ENCODE results near the gene CDK9.
A peak's percentile ranks its signal among the peaks of the same experiment; 100 is the strongest.

Gene CDK9

GRCh38 chr9:127826253-127826913, 40.5 kb downstream of the CDK9 start:
- no peak overlapping the region for H3K18ac ChIP-seq (ENCODE audit: low read length)
- H3K36me3 ChIP-seq (ENCODE audit: control insufficient read depth in 1 of 2, insufficient read depth in 2 of 2, low read length in 2 of 2), result peaks cover 32 to 33% of the 10 kb centered on the region in 2 experiments
- H3K9me3 ChIP-seq (ENCODE audit: insufficient read depth, low read depth, low read length), result peaks cover 2% of the 10 kb centered on the region
- no peak overlapping the region for H3K27ac ChIP-seq (ENCODE audit: low read depth, low read length)
- no peak for DNase-seq
- peak overlapping the region; percentile 12 for H2BK12ac ChIP-seq (ENCODE audit: low read length)
- no peak overlapping the region for H3K4me2 ChIP-seq (ENCODE audit: low read length)
- H3K79me1 ChIP-seq (ENCODE audit: low read length), result peaks cover 9% of the 10 kb centered on the region
- H4K91ac ChIP-seq (ENCODE audit: low read depth, low read length), result peak overlapping the region; percentile 39
- H2AK5ac ChIP-seq (ENCODE audit: low read length), result peak overlapping the region; percentile 88
- no peak overlapping the region for H3K4me3 ChIP-seq (ENCODE audit: low read depth, low read length)
- no peaks in the 10 kb centered on the region for H3K79me2 ChIP-seq (ENCODE audit: control insufficient read depth, insufficient read depth, low read length, poor library complexity)
- WGBS (ENCODE audit: extremely low coverage, insufficient coverage, insufficient read length), result no CpG with 5 or more reads among the region's 7 CpGs
- H2BK5ac ChIP-seq (ENCODE audit: low read depth, low read length, poor library complexity), result no peak overlapping the region
- peak overlapping the region; percentile 7 for H4K8ac ChIP-seq (ENCODE audit: low read depth, low read length)
- no peak overlapping the region for H2AFZ ChIP-seq (ENCODE audit: insufficient read depth, low read length, poor library complexity)
- H3K23ac ChIP-seq (ENCODE audit: low read length), result no peak overlapping the region
- H3K4ac ChIP-seq (ENCODE audit: low read depth, low read length), result no peak overlapping the region
- no peaks in the 10 kb centered on the region for H3K27me3 ChIP-seq (ENCODE audit: insufficient read depth, low read length)
- no peak overlapping the region for H4K12ac ChIP-seq (ENCODE audit: low read depth, low read length)
- no peak overlapping the region for H3K9ac ChIP-seq (ENCODE audit: low read length)
- H3K4me1 ChIP-seq (ENCODE audit: control insufficient read depth in 1 of 2, insufficient read depth in 2 of 2, low read length in 2 of 2), result peaks cover 10 to 12% of the 10 kb centered on the region in 2 experiments
- no peak overlapping the region for H2BK120ac ChIP-seq (ENCODE audit: insufficient read depth, low read length, poor library complexity)
- no peak overlapping the region for H3K14ac ChIP-seq (ENCODE audit: low read length)

GRCh38 chr9:127828262-127829031, 42.6 kb downstream of the CDK9 start:
- Histone ChIP-seq H3K9ac (ENCODE audit: low read length) (no peak overlapping the region), H3K27me3 (ENCODE audit: insufficient read depth, low read length) (no peaks in the 10 kb centered on the region), H3K4me1 (ENCODE audit: control insufficient read depth in 1 of 2, insufficient read depth in 2 of 2, low read length in 2 of 2) (peaks cover 10 to 12% of the 10 kb centered on the region in 2 experiments), H2BK120ac (ENCODE audit: insufficient read depth, low read length, poor library complexity) (peak overlapping the region; percentile 5), H3K4me2 (ENCODE audit: low read length) (peak overlapping the region; percentile 59), H3K23ac (ENCODE audit: low read length) (no peak overlapping the region), H3K27ac (ENCODE audit: low read depth, low read length) (no peak overlapping the region), H3K79me2 (ENCODE audit: control insufficient read depth, insufficient read depth, low read length, poor library complexity) (no peaks in the 10 kb centered on the region), H2BK5ac (ENCODE audit: low read depth, low read length, poor library complexity) (peak overlapping the region; percentile 23), H3K4ac (ENCODE audit: low read depth, low read length) (no peak overlapping the region), H4K8ac (ENCODE audit: low read depth, low read length) (peak overlapping the region; percentile 72), H3K14ac (ENCODE audit: low read length) (peak overlapping the region; percentile 65), H3K9me3 (ENCODE audit: insufficient read depth, low read depth, low read length) (peaks cover 2% of the 10 kb centered on the region), H2BK12ac (ENCODE audit: low read length) (peak overlapping the region; percentile 56), H3K79me1 (ENCODE audit: low read length) (peaks cover 9% of the 10 kb centered on the region), H2AFZ (ENCODE audit: insufficient read depth, low read length, poor library complexity) (peak overlapping the region; percentile 24), H2AK5ac (ENCODE audit: low read length) (no peak overlapping the region), H3K18ac (ENCODE audit: low read length) (peak overlapping the region; percentile 28), H3K4me3 (ENCODE audit: low read depth, low read length) (no peak overlapping the region), H4K91ac (ENCODE audit: low read depth, low read length) (peak overlapping the region; percentile 74), H4K12ac (ENCODE audit: low read depth, low read length) (peak overlapping the region; percentile 64), H3K36me3 (ENCODE audit: control insufficient read depth in 1 of 2, insufficient read depth in 2 of 2, low read length in 2 of 2) (peaks cover 31 to 33% of the 10 kb centered on the region in 2 experiments)
- DNase-seq, result peak; percentile 27 to 51
- no CpG with 5 or more reads among the region's 34 CpGs for WGBS (ENCODE audit: extremely low coverage, insufficient coverage, insufficient read length)

- H3K27me3 ChIP-seq (ENCODE audit: insufficient read depth, low read length), result no peaks in the 10 kb centered on the region
- H2AK5ac ChIP-seq (ENCODE audit: low read length), result peak overlapping the region; percentile 75
- no peaks in the 10 kb centered on the region for H3K79me2 ChIP-seq (ENCODE audit: control insufficient read depth, insufficient read depth, low read length, poor library complexity)
- peaks cover 2% of the 10 kb centered on the region for H3K9me3 ChIP-seq (ENCODE audit: insufficient read depth, low read depth, low read length)
- H4K8ac ChIP-seq (ENCODE audit: low read depth, low read length), result no peak overlapping the region
- no peak overlapping the region for H3K14ac ChIP-seq (ENCODE audit: low read length)
- peaks cover 10 to 12% of the 10 kb centered on the region in 2 experiments for H3K4me1 ChIP-seq (ENCODE audit: control insufficient read depth in 1 of 2, insufficient read depth in 2 of 2, low read length in 2 of 2)
- H2AFZ ChIP-seq (ENCODE audit: insufficient read depth, low read length, poor library complexity), result no peak overlapping the region
- H3K27ac ChIP-seq (ENCODE audit: low read depth, low read length), result no peak overlapping the region
- peaks cover 9% of the 10 kb centered on the region for H3K79me1 ChIP-seq (ENCODE audit: low read length)
- H3K18ac ChIP-seq (ENCODE audit: low read length), result no peak overlapping the region
- no peak overlapping the region for H4K12ac ChIP-seq (ENCODE audit: low read depth, low read length)
- H3K4ac ChIP-seq (ENCODE audit: low read depth, low read length), result no peak overlapping the region
- peak overlapping the region; percentile 16 for H2BK12ac ChIP-seq (ENCODE audit: low read length)
- H2BK5ac ChIP-seq (ENCODE audit: low read depth, low read length, poor library complexity), result no peak overlapping the region
- H3K36me3 ChIP-seq (ENCODE audit: control insufficient read depth in 1 of 2, insufficient read depth in 2 of 2, low read length in 2 of 2), result peaks cover 27 to 28% of the 10 kb centered on the region in 2 experiments
- no peak overlapping the region for H3K23ac ChIP-seq (ENCODE audit: low read length)
- no peak for DNase-seq
- no CpG with 5 or more reads among the region's 6 CpGs for WGBS (ENCODE audit: extremely low coverage, insufficient coverage, insufficient read length)
- no peak overlapping the region for H2BK120ac ChIP-seq (ENCODE audit: insufficient read depth, low read length, poor library complexity)
- no peak overlapping the region for H3K4me3 ChIP-seq (ENCODE audit: low read depth, low read length)
- H3K9ac ChIP-seq (ENCODE audit: low read length), result no peak overlapping the region
- no peak overlapping the region for H3K4me2 ChIP-seq (ENCODE audit: low read length)
- peak overlapping the region; percentile 26 for H4K91ac ChIP-seq (ENCODE audit: low read depth, low read length)
Measured at GRCh38 chr9:127829205-127829906, 43.5 kb downstream of the CDK9 start.

- H3K4me1 ChIP-seq (ENCODE audit: control insufficient read depth in 1 of 2, insufficient read depth in 2 of 2, low read length in 2 of 2), result peaks cover 23 to 26% of the 10 kb centered on the region in 2 experiments
- peaks cover 6 to 7% of the 10 kb centered on the region in 2 experiments for H3K36me3 ChIP-seq (ENCODE audit: control insufficient read depth in 1 of 2, insufficient read depth in 2 of 2, low read length in 2 of 2)
Measured at GRCh38 chr9:127832248-127832647, 46.4 kb downstream of the CDK9 start.

More at GRCh38 chr9:127832248-127832647, 46.4 kb downstream of the CDK9 start:
- Histone ChIP-seq H4K91ac (ENCODE audit: low read depth, low read length) (no peak overlapping the region), H3K14ac (ENCODE audit: low read length) (no peak overlapping the region), H2BK5ac (ENCODE audit: low read depth, low read length, poor library complexity) (no peak overlapping the region), H2AFZ (ENCODE audit: insufficient read depth, low read length, poor library complexity) (no peak overlapping the region), H3K27me3 (ENCODE audit: insufficient read depth, low read length) (no peaks in the 10 kb centered on the region), H3K4me2 (ENCODE audit: low read length) (no peak overlapping the region), H3K4ac (ENCODE audit: low read depth, low read length) (no peak overlapping the region), H3K79me1 (ENCODE audit: low read length) (peaks cover 21% of the 10 kb centered on the region), H3K9ac (ENCODE audit: low read length) (no peak overlapping the region), H2BK12ac (ENCODE audit: low read length) (no peak overlapping the region), H3K79me2 (ENCODE audit: control insufficient read depth, insufficient read depth, low read length, poor library complexity) (no peaks in the 10 kb centered on the region), H3K18ac (ENCODE audit: low read length) (no peak overlapping the region), H4K12ac (ENCODE audit: low read depth, low read length) (no peak overlapping the region), H3K23ac (ENCODE audit: low read length) (no peak overlapping the region), H2AK5ac (ENCODE audit: low read length) (no peak overlapping the region), H3K9me3 (ENCODE audit: insufficient read depth, low read depth, low read length) (peaks cover 2% of the 10 kb centered on the region), H4K8ac (ENCODE audit: low read depth, low read length) (no peak overlapping the region), H3K4me3 (ENCODE audit: low read depth, low read length) (no peak overlapping the region), H3K27ac (ENCODE audit: low read depth, low read length) (peak overlapping the region; percentile 18), H2BK120ac (ENCODE audit: insufficient read depth, low read length, poor library complexity) (no peak overlapping the region)
- WGBS (ENCODE audit: extremely low coverage, insufficient coverage, insufficient read length), result no CpG with 5 or more reads among the region's 7 CpGs
- DNase-seq, result no peak
